ENCODE data around the gene TCF7L2.

DNA sequence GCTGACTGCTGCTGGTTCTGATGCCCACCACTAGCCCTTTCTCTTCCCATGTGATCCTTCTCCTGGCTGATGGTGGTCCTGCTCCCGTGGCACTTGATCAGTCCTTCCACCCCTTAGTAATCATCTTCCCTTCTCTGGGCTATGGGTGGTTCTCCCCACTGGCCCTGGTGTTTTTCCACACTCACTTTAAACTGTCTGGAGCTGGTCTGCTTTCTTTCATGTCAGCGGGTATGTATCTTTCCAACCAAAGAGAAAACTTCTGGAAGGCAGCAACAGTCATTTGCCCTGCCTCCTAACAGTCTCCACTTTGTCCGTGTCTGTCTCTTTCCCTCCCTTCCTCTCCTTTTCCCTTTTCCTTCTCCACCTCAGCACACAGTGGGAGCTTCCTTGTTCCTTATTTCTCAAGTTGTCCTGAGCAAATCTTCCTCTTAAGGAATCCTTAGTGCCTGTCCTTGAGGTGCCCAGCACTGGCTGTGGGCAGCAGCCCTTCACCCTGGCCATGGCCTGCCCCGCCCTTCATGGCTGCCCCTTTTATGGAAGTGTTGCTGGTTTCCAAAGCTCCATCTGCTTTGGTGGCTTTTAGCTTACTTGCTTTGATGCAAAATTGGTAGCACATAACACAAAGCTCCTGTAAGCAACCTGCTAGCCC is 189.0 kb downstream of the TCF7L2 start:
- TF ChIP-seq, protein P1, sequence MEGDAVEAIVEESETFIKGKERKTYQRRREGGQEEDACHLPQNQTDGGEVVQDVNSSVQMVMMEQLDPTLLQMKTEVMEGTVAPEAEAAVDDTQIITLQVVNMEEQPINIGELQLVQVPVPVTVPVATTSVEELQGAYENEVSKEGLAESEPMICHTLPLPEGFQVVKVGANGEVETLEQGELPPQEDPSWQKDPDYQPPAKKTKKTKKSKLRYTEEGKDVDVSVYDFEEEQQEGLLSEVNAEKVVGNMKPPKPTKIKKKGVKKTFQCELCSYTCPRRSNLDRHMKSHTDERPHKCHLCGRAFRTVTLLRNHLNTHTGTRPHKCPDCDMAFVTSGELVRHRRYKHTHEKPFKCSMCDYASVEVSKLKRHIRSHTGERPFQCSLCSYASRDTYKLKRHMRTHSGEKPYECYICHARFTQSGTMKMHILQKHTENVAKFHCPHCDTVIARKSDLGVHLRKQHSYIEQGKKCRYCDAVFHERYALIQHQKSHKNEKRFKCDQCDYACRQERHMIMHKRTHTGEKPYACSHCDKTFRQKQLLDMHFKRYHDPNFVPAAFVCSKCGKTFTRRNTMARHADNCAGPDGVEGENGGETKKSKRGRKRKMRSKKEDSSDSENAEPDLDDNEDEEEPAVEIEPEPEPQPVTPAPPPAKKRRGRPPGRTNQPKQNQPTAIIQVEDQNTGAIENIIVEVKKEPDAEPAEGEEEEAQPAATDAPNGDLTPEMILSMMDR (conservative IDR thresholded peaks at IDR 0.05), result no peak
- TF ChIP-seq EZH2 (IDR thresholded peaks at IDR 0.05; ENCODE audit: low read depth), result no peak
